HCT116 (cell line): ENCODE measurements around the gene LY6G5B. TPM values are rescaled to one million over a fixed set of nuclear protein-coding genes. Genes with fewer than 3 reads are reported as not detected.

Experiments
- ATAC-seq: fragments of 200-7000 bp; cut with Tn5 transposase; 2 replicates; pipeline ENCODE4 v1.9.1; 2020; ENCODE audit warnings: mild to moderate bottlenecking, moderate library complexity
- BruUV-seq: library from RNA; stranded (reverse); fragments of 400-500 nt; replicated peaks from 2 replicates; lab custom pipeline; 2021; lab: Mats Ljungman, UMichigan
- CTCF ChIA-PET: fragments of 300-600 bp; sonication (Branson Sonifier 250); formaldehyde crosslinking; loops from one replicate; lab custom pipeline; 2021; ENCODE audit warnings: antibody characterized with exemption; lab: Charles Lee
- POLR2A ChIA-PET: fragments of 300-600, 350-600 bp; sonication (Branson Sonifier 250); formaldehyde crosslinking; loops from one replicate; lab custom pipeline; 2021; ENCODE audit warnings: antibody characterized with exemption; lab: Charles Lee
- RAD21 ChIA-PET, 2 experiments: fragments of 300-600 bp; sonication (Branson Sonifier 250); formaldehyde crosslinking; loops; one replicate each; lab custom pipeline; 2023; ENCODE audit warnings: low total read pairs in 2 of 2; ENCODE audit not compliant: uncharacterized antibody in 2 of 2, unreplicated experiment in 2 of 2, low non-redundant PET in 1 of 2; lab: Charles Lee
- DNase-seq: peaks from one replicate; pipeline ENCODE4 v3.0.0-alpha.2; 2010; ENCODE audit warnings: low read depth, low spot score
- H2AFZ ChIP-seq: fragments of 200-600 bp; shearing (Covaris generic), sonication (generic); 2 replicates; pipeline ENCODE4 v1.6.1; 2017; ENCODE audit warnings: low read depth, mixed run types, mixed read lengths, antibody characterized with exemption, low read length; ENCODE audit not compliant: poor library complexity, severe bottlenecking
- H3K27ac ChIP-seq: 2 replicates; pipeline ENCODE4 v1.5.1; 2012; ENCODE audit warnings: low read depth, low read length
- H3K27me3 ChIP-seq: fragments of 200-600 bp; sonication (generic); 2 replicates; pipeline ENCODE4 v1.6.1; 2016; ENCODE audit warnings: mixed run types, low read length, mixed read lengths; ENCODE audit not compliant: insufficient read depth
- H3K36me3 ChIP-seq, 2 experiments: fragments of 200-500 bp in 1 of 2; fragments of 200-600 bp in 1 of 2; sonication (Bioruptor generic) in 1 of 2; sonication (generic) in 1 of 2; 2 replicates each; pipeline versions ENCODE4 v1.5.1 to v1.6.1; 2014 to 2016; ENCODE audit warnings: low read length in 2 of 2, inconsistent platforms in 1 of 2, mixed read lengths in 1 of 2, mixed run types in 1 of 2; ENCODE audit not compliant: insufficient read depth in 2 of 2, control insufficient read depth in 1 of 2
- H3K4me1 ChIP-seq, 2 experiments: fragments of 200-600 bp in 1 of 2; sonication (generic) in 1 of 2; 2 replicates each; pipeline versions ENCODE4 v1.5.1 to v1.6.1; 2012 to 2017; ENCODE audit warnings: low read length in 2 of 2, inconsistent platforms in 1 of 2, mild to moderate bottlenecking in 1 of 2, mixed read lengths in 1 of 2, mixed run types in 1 of 2, moderate library complexity in 1 of 2; ENCODE audit not compliant: insufficient read depth in 2 of 2, control insufficient read depth in 1 of 2
- H3K4me2 ChIP-seq: fragments of 200-600 bp; sonication (generic); 2 replicates; pipeline ENCODE4 v1.6.1; 2017; ENCODE audit warnings: mixed run types, low read length, mixed read lengths
- H3K4me3 ChIP-seq, 2 experiments: fragments of 200-600 bp in 1 of 2; sonication (generic) in 1 of 2; replicated peaks in 1 of 2; 2 replicates each; pipeline ENCODE4 v1.5.1; 2011 to 2016; ENCODE audit warnings: low read length in 2 of 2, control low read depth in 1 of 2, low read depth in 1 of 2, mild to moderate bottlenecking in 1 of 2, mixed read lengths in 1 of 2, mixed run types in 1 of 2
- H3K79me2 ChIP-seq: fragments of 200-600 bp; sonication (generic); 2 replicates; pipeline ENCODE4 v1.6.1; 2017; ENCODE audit warnings: mild to moderate bottlenecking, mixed run types, low read length, moderate library complexity, mixed read lengths; ENCODE audit not compliant: insufficient read depth
- H3K9ac ChIP-seq: fragments of 200-600 bp; sonication (generic); 2 replicates; pipeline ENCODE4 v1.6.1; 2016; ENCODE audit warnings: low read length, mixed read lengths
- H3K9me2 ChIP-seq: fragments of 200-600 bp; sonication (generic), shearing (Covaris generic); 2 replicates; pipeline ENCODE4 v1.6.1; 2017; ENCODE audit warnings: mixed run types, mild to moderate bottlenecking, moderate library complexity; ENCODE audit not compliant: insufficient read depth
- H3K9me3 ChIP-seq, 2 experiments: fragments of 200-500 bp in 1 of 2; fragments of 200-600 bp in 1 of 2; sonication (Bioruptor generic) in 1 of 2; sonication (generic) in 1 of 2; 2 replicates each; pipeline ENCODE4 v1.6.1; 2014 to 2017; ENCODE audit warnings: low read length in 2 of 2, mixed read lengths in 2 of 2, inconsistent platforms in 1 of 2, low read depth in 1 of 2, mild to moderate bottlenecking in 1 of 2, mixed run types in 1 of 2, moderate library complexity in 1 of 2; ENCODE audit not compliant: control insufficient read depth in 1 of 2, insufficient read depth in 1 of 2
- H4K20me1 ChIP-seq: fragments of 200-600 bp; sonication (generic), shearing (Covaris generic); 2 replicates; pipeline ENCODE4 v1.6.1; 2017; ENCODE audit warnings: mixed run types, mild to moderate bottlenecking, moderate library complexity; ENCODE audit not compliant: insufficient read depth
- CBX3 ChIP-seq: IDR thresholded peaks from 2 replicates; pipeline ENCODE4 v1.6.1; 2012; ENCODE audit warnings: low read depth
- EGR1 ChIP-seq: IDR thresholded peaks from 2 replicates; pipeline ENCODE4 v1.6.1; 2012; ENCODE audit warnings: low read depth
- ELF1 ChIP-seq: IDR thresholded peaks from 2 replicates; pipeline ENCODE4 v1.6.1; 2012; ENCODE audit warnings: low read depth, borderline replicate concordance
- FOSL1 ChIP-seq: IDR thresholded peaks from 2 replicates; pipeline ENCODE4 v1.6.1; 2012; ENCODE audit warnings: low read depth
- POLR2A ChIP-seq: IDR thresholded peaks from 2 replicates; pipeline ENCODE4 v1.7.0; 2011; ENCODE audit warnings: borderline replicate concordance; ENCODE audit not compliant: insufficient read depth, insufficient read length; ENCODE audit errors: extremely low read depth
- POLR2AphosphoS5 ChIP-seq: IDR thresholded peaks from 2 replicates; pipeline ENCODE4 v1.6.1; 2011; ENCODE audit warnings: mild to moderate bottlenecking, low read depth, low read length, moderate library complexity
- YY1 ChIP-seq: IDR thresholded peaks from 2 replicates; pipeline ENCODE4 v1.6.1; 2011; ENCODE audit warnings: low read length, low read depth, moderate library complexity, mild to moderate bottlenecking; ENCODE audit not compliant: insufficient replicate concordance; ENCODE audit errors: extremely low read depth
- ZFX ChIP-seq: fragments of 450-650 bp; IDR thresholded peaks from 2 replicates; pipeline ENCODE4 v1.6.1; 2017
- intact Hi-C: fragments of 100-400 bp; cut with micrococcal nuclease; formaldehyde crosslinking; loops from 2 replicates; pipeline ENCODE4 v1.10.0; 2022
- total RNA-seq: library from RNA; stranded (reverse); gene quantifications from one replicate; pipeline ENCODE4 v1.2.1, GENCODE V29; 2021; ENCODE audit not compliant: unreplicated experiment
- TF ChIP-seq, protein P1 (sequence below): IDR thresholded peaks from 2 replicates; pipeline ENCODE4 v1.6.1; 2012; ENCODE audit warnings: low read depth
- TF ChIP-seq, protein P2 (sequence below): IDR thresholded peaks from 2 replicates; pipeline ENCODE4 v1.6.1; 2012
- TF ChIP-seq, protein P3 (sequence below), 3 experiments: fragments of 200-600 bp in 1 of 3; sonication (generic) in 1 of 3; IDR thresholded peaks in 2 of 3; conservative IDR thresholded peaks in 1 of 3; 2 replicates each; pipeline ENCODE4 v1.5.1; 2012 to 2017; ENCODE audit warnings: low read depth in 2 of 3, low read length in 2 of 3, antibody characterized with exemption in 1 of 3, borderline replicate concordance in 1 of 3, control low read depth in 1 of 3, mild to moderate bottlenecking in 1 of 3, mixed read lengths in 1 of 3, mixed run types in 1 of 3, moderate library complexity in 1 of 3; ENCODE audit not compliant: insufficient read depth in 1 of 3

LY6G5B gene
- total RNA-seq, 1 experiment from 2014 or later = 15.4 TPM

DNA sequence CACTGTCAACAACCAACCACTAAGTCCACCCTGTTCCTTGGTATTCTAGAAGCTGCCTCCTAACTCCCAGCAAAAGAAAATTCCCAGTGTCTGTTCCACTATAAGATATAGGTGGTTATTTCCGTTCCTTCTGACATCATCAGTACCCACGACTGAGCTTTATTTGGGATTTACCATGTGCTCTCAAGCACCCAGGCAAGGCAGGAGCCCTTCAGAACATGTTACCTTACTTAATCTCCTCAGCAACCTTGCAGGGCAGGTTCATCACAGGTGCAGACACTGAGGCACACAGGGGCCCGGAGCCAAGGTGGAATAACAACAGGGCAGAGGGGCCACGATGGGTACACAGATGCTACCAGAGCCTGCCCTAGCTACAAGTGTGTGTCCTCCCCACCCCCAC, 22.6 kb downstream of the LY6G5B start:
- DNase-seq (no peak), ATAC-seq (no peak)
- Histone ChIP-seq H4K20me1 (no peaks in the 10 kb centered on the region), H3K27ac (no peak overlapping the region), H3K36me3 (peaks cover 22 to 24% of the 10 kb centered on the region in 2 experiments; a peak in 3 of 4 replicates), H3K4me2 (no peak overlapping the region), H3K4me3 (no peak overlapping the region), H3K9me3 (no peaks in the 10 kb centered on the region), H3K4me1 (peaks cover 11 to 16% of the 10 kb centered on the region in 2 experiments), H3K9me2 (no peaks in the 10 kb centered on the region), H3K79me2 (no peaks in the 10 kb centered on the region), H2AFZ (no peak overlapping the region), H3K27me3 (no peaks in the 10 kb centered on the region), H3K9ac (no peak overlapping the region)
- no peak for TF ChIP-seq EGR1
- no peak for TF ChIP-seq ELF1
- no peak for TF ChIP-seq POLR2A
- TF ChIP-seq CBX3 = no peak
- no peak for TF ChIP-seq POLR2AphosphoS5
- TF ChIP-seq, protein P1, sequence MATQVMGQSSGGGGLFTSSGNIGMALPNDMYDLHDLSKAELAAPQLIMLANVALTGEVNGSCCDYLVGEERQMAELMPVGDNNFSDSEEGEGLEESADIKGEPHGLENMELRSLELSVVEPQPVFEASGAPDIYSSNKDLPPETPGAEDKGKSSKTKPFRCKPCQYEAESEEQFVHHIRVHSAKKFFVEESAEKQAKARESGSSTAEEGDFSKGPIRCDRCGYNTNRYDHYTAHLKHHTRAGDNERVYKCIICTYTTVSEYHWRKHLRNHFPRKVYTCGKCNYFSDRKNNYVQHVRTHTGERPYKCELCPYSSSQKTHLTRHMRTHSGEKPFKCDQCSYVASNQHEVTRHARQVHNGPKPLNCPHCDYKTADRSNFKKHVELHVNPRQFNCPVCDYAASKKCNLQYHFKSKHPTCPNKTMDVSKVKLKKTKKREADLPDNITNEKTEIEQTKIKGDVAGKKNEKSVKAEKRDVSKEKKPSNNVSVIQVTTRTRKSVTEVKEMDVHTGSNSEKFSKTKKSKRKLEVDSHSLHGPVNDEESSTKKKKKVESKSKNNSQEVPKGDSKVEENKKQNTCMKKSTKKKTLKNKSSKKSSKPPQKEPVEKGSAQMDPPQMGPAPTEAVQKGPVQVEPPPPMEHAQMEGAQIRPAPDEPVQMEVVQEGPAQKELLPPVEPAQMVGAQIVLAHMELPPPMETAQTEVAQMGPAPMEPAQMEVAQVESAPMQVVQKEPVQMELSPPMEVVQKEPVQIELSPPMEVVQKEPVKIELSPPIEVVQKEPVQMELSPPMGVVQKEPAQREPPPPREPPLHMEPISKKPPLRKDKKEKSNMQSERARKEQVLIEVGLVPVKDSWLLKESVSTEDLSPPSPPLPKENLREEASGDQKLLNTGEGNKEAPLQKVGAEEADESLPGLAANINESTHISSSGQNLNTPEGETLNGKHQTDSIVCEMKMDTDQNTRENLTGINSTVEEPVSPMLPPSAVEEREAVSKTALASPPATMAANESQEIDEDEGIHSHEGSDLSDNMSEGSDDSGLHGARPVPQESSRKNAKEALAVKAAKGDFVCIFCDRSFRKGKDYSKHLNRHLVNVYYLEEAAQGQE = no peak
- intact Hi-C loops = no loop called here
- BruUV-seq = no TSS peak
- RAD21 ChIA-PET = no interaction called here
- POLR2A ChIA-PET = no interaction called here
- CTCF ChIA-PET = no interaction called here

DNA sequence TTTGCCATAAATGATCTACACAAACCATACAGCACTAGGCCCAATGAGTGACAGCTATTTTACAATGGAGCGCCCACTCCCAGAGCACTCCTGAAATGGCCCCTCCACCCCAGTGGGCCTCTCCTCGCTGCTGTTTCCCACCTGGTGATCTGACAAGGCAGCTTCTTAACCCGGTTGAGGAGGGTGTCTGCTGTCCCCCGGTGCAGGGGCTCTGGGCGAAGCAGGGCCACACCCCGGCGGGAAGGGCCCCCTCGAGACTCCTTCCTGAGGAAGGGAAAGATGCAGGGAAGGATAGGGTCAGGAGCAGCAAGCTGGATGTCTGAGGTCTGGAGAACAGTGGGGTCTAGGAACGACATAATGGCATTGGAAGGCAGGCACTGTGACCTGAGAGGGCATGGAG, 23.1 kb downstream of the LY6G5B start:
- H3K4me3 ChIP-seq = no peak overlapping the region
- no peaks in the 10 kb centered on the region for H3K79me2 ChIP-seq
- H3K9me3 ChIP-seq = no peaks in the 10 kb centered on the region
- RAD21 ChIA-PET = no interaction called here
- POLR2A ChIA-PET = no interaction called here
- ATAC-seq (no peak), DNase-seq (no peak)
- H3K9me2 ChIP-seq = no peaks in the 10 kb centered on the region
- no peak overlapping the region for H3K27ac ChIP-seq
- peaks cover 11 to 16% of the 10 kb centered on the region in 2 experiments for H3K4me1 ChIP-seq
- CTCF ChIA-PET = no interaction called here
- no peaks in the 10 kb centered on the region for H4K20me1 ChIP-seq
- no TSS peak for BruUV-seq
- H3K36me3 ChIP-seq = peaks cover 20 to 21% of the 10 kb centered on the region in 2 experiments; a peak in 3 of 4 replicates
- no peaks in the 10 kb centered on the region for H3K27me3 ChIP-seq
- H3K9ac ChIP-seq = no peak overlapping the region
- H2AFZ ChIP-seq = no peak overlapping the region
- intact Hi-C loops = no loop called here
- no peak overlapping the region for H3K4me2 ChIP-seq
- TF ChIP-seq, protein P2, sequence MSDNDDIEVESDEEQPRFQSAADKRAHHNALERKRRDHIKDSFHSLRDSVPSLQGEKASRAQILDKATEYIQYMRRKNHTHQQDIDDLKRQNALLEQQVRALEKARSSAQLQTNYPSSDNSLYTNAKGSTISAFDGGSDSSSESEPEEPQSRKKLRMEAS = no peak
- TF ChIP-seq YY1 (no peak), FOSL1 (no peak), ZFX (no peak), ELF1 (no peak)
- TF ChIP-seq, protein P3, sequence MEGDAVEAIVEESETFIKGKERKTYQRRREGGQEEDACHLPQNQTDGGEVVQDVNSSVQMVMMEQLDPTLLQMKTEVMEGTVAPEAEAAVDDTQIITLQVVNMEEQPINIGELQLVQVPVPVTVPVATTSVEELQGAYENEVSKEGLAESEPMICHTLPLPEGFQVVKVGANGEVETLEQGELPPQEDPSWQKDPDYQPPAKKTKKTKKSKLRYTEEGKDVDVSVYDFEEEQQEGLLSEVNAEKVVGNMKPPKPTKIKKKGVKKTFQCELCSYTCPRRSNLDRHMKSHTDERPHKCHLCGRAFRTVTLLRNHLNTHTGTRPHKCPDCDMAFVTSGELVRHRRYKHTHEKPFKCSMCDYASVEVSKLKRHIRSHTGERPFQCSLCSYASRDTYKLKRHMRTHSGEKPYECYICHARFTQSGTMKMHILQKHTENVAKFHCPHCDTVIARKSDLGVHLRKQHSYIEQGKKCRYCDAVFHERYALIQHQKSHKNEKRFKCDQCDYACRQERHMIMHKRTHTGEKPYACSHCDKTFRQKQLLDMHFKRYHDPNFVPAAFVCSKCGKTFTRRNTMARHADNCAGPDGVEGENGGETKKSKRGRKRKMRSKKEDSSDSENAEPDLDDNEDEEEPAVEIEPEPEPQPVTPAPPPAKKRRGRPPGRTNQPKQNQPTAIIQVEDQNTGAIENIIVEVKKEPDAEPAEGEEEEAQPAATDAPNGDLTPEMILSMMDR (IDR thresholded peaks at IDR 0.05 in 2 of 3, conservative IDR thresholded peaks at IDR 0.05 in 1 of 3; ENCODE audit: borderline replicate concordance in 1 of 3, insufficient read depth in 1 of 3, low read depth in 2 of 3, low read length in 2 of 3) = no peak
- TF ChIP-seq, protein P1 = no peak
